Effector memory CD4-positive, alpha-beta T cell (primary cell): ENCODE measurements around the gene ITGB6.

Experiments used
- DNase-seq, 3 donors: peaks; one replicate each; pipeline ENCODE4 v3.0.0-alpha.2; 2020
- H3K27ac ChIP-seq: 2 replicates; pipeline ENCODE4 v1.7.0; 2013; ENCODE audit warnings: mild to moderate bottlenecking, low read length, moderate library complexity; ENCODE audit not compliant: insufficient read depth, poor library complexity, severe bottlenecking
- H3K27me3 ChIP-seq: replicated peaks from 2 replicates; pipeline ENCODE4 v1.7.0; 2013; ENCODE audit warnings: mild to moderate bottlenecking, low read length; ENCODE audit not compliant: insufficient read depth, control insufficient read depth, poor library complexity, severe bottlenecking
- H3K36me3 ChIP-seq: 2 replicates; pipeline ENCODE4 v1.7.0; 2013; ENCODE audit warnings: mild to moderate bottlenecking, low read length, moderate library complexity; ENCODE audit not compliant: control insufficient read depth, insufficient read depth
- H3K4me1 ChIP-seq: 2 replicates; pipeline ENCODE4 v1.7.0; 2013; ENCODE audit warnings: low read length, mild to moderate bottlenecking; ENCODE audit not compliant: control insufficient read depth, insufficient read depth, poor library complexity, severe bottlenecking
- H3K4me3 ChIP-seq: 2 replicates; pipeline ENCODE4 v1.7.0; 2013; ENCODE audit warnings: low read length, low read depth, mild to moderate bottlenecking; ENCODE audit not compliant: insufficient read depth, poor library complexity, severe bottlenecking
- H3K9me3 ChIP-seq: 2 replicates; pipeline ENCODE4 v1.7.0; 2013; ENCODE audit warnings: mild to moderate bottlenecking, low read length, moderate library complexity; ENCODE audit not compliant: control insufficient read depth

Gene ITGB6

GRCh38 chr2:160075171-160075570 is 124.9 kb downstream of the ITGB6 start:
- DNase-seq: no peak
- H3K27me3 ChIP-seq: no peaks in the 10 kb centered on the region
- no peaks in the 10 kb centered on the region for H3K36me3 ChIP-seq
- H3K27ac ChIP-seq: no peak overlapping the region
- H3K4me1 ChIP-seq: no peaks in the 10 kb centered on the region
- H3K4me3 ChIP-seq: no peak overlapping the region
- no peaks in the 10 kb centered on the region for H3K9me3 ChIP-seq

- Histone ChIP-seq H3K36me3 (no peaks in the 10 kb centered on the region), H3K4me1 (no peaks in the 10 kb centered on the region), H3K27ac (no peak overlapping the region), H3K27me3 (no peaks in the 10 kb centered on the region), H3K4me3 (no peak overlapping the region), H3K9me3 (no peaks in the 10 kb centered on the region)
- DNase-seq: no peak
These were observed 126.7 kb downstream of the ITGB6 start for GRCh38 chr2:160073284-160073888.

- H3K27ac ChIP-seq: no peak overlapping the region
- no peaks in the 10 kb centered on the region for H3K27me3 ChIP-seq
- DNase-seq: no peak
- H3K36me3 ChIP-seq: no peaks in the 10 kb centered on the region
- H3K9me3 ChIP-seq: no peaks in the 10 kb centered on the region
- H3K4me1 ChIP-seq: no peaks in the 10 kb centered on the region
- H3K4me3 ChIP-seq: no peak overlapping the region
These were observed 131.2 kb downstream of the ITGB6 start for GRCh38 chr2:160068906-160069305.

- no peak for DNase-seq
- Histone ChIP-seq H3K36me3 (no peaks in the 10 kb centered on the region), H3K4me3 (no peak overlapping the region), H3K9me3 (no peaks in the 10 kb centered on the region), H3K4me1 (peaks cover 10% of the 10 kb centered on the region), H3K27me3 (peaks cover 16% of the 10 kb centered on the region), H3K27ac (no peak overlapping the region)
These were observed 135.2 kb downstream of the ITGB6 start for GRCh38 chr2:160064916-160065315.

- H3K27ac ChIP-seq: no peak overlapping the region
- peaks cover 10% of the 10 kb centered on the region for H3K4me1 ChIP-seq
- no peak overlapping the region for H3K4me3 ChIP-seq
- no peak for DNase-seq
- H3K27me3 ChIP-seq: peaks cover 16% of the 10 kb centered on the region
- H3K36me3 ChIP-seq: no peaks in the 10 kb centered on the region
- no peaks in the 10 kb centered on the region for H3K9me3 ChIP-seq
These were observed 136.0 kb downstream of the ITGB6 start for GRCh38 chr2:160063879-160064612.

GRCh38 chr2:160063271-160063670 is 136.8 kb downstream of the ITGB6 start:
- no peaks in the 10 kb centered on the region for H3K9me3 ChIP-seq
- peaks cover 16% of the 10 kb centered on the region for H3K27me3 ChIP-seq
- DNase-seq: no peak
- no peak overlapping the region for H3K27ac ChIP-seq
- H3K36me3 ChIP-seq: no peaks in the 10 kb centered on the region
- H3K4me1 ChIP-seq: peaks cover 10% of the 10 kb centered on the region
- no peak overlapping the region for H3K4me3 ChIP-seq

- Histone ChIP-seq H3K4me1 (peaks cover 10% of the 10 kb centered on the region), H3K27ac (no peak within 1 kb of the TSS), H3K36me3 (no peaks in the 10 kb centered on the region), H3K9me3 (no peaks in the 10 kb centered on the region), H3K27me3 (peaks cover 16% of the 10 kb centered on the region), H3K4me3 (peak within 1 kb of the TSS; percentile 25)
- no peak for DNase-seq
These were observed 137.6 kb downstream of the ITGB6 start, which contains the start of gene PLA2R1 for GRCh38 chr2:160062292-160063005. Gene PLA2R1 (minus strand): TSS chr2:160062615. CDS start chr2:160062403, 212 bp downstream.

GRCh38 chr2:160061944-160062291 is 138.2 kb downstream of the ITGB6 start:
- H3K36me3 ChIP-seq: no peaks in the 10 kb centered on the region
- H3K27me3 ChIP-seq: peaks cover 16% of the 10 kb centered on the region
- H3K4me1 ChIP-seq: peaks cover 10% of the 10 kb centered on the region
- H3K9me3 ChIP-seq: no peaks in the 10 kb centered on the region
- no peak overlapping the region for H3K27ac ChIP-seq
- no peak for DNase-seq
- H3K4me3 ChIP-seq: peak overlapping the region; percentile 25

GRCh38 chr2:160061533-160061932 is 138.5 kb downstream of the ITGB6 start:
- Histone ChIP-seq H3K4me1 (peaks cover 10% of the 10 kb centered on the region), H3K27ac (no peak overlapping the region), H3K27me3 (peaks cover 16% of the 10 kb centered on the region), H3K9me3 (no peaks in the 10 kb centered on the region), H3K36me3 (no peaks in the 10 kb centered on the region), H3K4me3 (peak overlapping the region; percentile 25)
- no peak for DNase-seq

GRCh38 chr2:160060297-160060696 is 139.8 kb downstream of the ITGB6 start:
- Histone ChIP-seq H3K4me1 (peaks cover 10% of the 10 kb centered on the region), H3K36me3 (no peaks in the 10 kb centered on the region), H3K27me3 (peaks cover 16% of the 10 kb centered on the region), H3K27ac (no peak overlapping the region), H3K4me3 (no peak overlapping the region), H3K9me3 (no peaks in the 10 kb centered on the region)
- no peak for DNase-seq
